HepG2 (cell line): ENCODE measurements around the gene TXNL4A. TPM values are rescaled to one million over a fixed set of nuclear protein-coding genes. Genes with fewer than 3 reads are reported as not detected.

Source experiments
- BRD4 ChIP-seq: sonication (generic); formaldehyde crosslinking; IDR thresholded peaks from 2 replicates; pipeline ENCODE4 v1.4.0; 2020; ENCODE audit warnings: missing genetic modification reagents
- ESRRA ChIP-seq: sonication (generic); formaldehyde crosslinking; IDR thresholded peaks from 2 replicates; pipeline ENCODE4 v1.5.1; 2020; ENCODE audit warnings: mild to moderate bottlenecking, low read depth, missing genetic modification reagents
- GMEB1 ChIP-seq: sonication (generic); formaldehyde crosslinking; IDR thresholded peaks from 2 replicates; pipeline ENCODE4 v1.5.1; 2020; ENCODE audit warnings: missing genetic modification reagents, mild to moderate bottlenecking, borderline replicate concordance
- HDAC6 ChIP-seq: fragments of 200-600 bp; sonication (generic); IDR thresholded peaks from 2 replicates; pipeline ENCODE4 v1.7.0; 2017; ENCODE audit warnings: mild to moderate bottlenecking, antibody characterized with exemption, low read length, low read depth
- HOXA9 ChIP-seq: sonication (generic); formaldehyde crosslinking; IDR thresholded peaks from 2 replicates; pipeline ENCODE4 v1.8.1; 2022; ENCODE audit warnings: missing genetic modification reagents, mild to moderate bottlenecking, moderate library complexity, borderline replicate concordance
- KDM5B ChIP-seq: sonication (generic); formaldehyde crosslinking; IDR thresholded peaks from 2 replicates; pipeline ENCODE4 v1.4.0; 2020; ENCODE audit warnings: missing genetic modification reagents, mild to moderate bottlenecking, borderline replicate concordance
- MTF1 ChIP-seq: sonication (generic); formaldehyde crosslinking; IDR thresholded peaks from 2 replicates; pipeline ENCODE4 v1.5.0; 2020; ENCODE audit warnings: missing genetic modification reagents
- PHB2 ChIP-seq: fragments of 450-650 bp; IDR thresholded peaks from 2 replicates; pipeline ENCODE4 v1.6.1; 2018; ENCODE audit not compliant: partially characterized antibody
- SMAD1 ChIP-seq: sonication (generic); formaldehyde crosslinking; IDR thresholded peaks from 2 replicates; pipeline ENCODE4 v1.4.0; 2020; ENCODE audit warnings: missing genetic modification reagents, low read depth, mild to moderate bottlenecking, borderline replicate concordance
- STAG1 ChIP-seq: sonication (generic); formaldehyde crosslinking; IDR thresholded peaks from 2 replicates; pipeline ENCODE4 v1.4.0; 2020; ENCODE audit warnings: missing genetic modification reagents
- SUZ12 ChIP-seq: fragments of 150-350 bp; IDR thresholded peaks from 2 replicates; pipeline ENCODE4 v1.6.1; 2014; ENCODE audit warnings: low read depth, low read length
- THAP11 ChIP-seq: IDR thresholded peaks from 2 replicates; pipeline ENCODE4 v1.6.1; 2016; ENCODE audit warnings: missing biosample characterization, missing genetic modification reagents
- ZNF121 ChIP-seq: sonication (generic); formaldehyde crosslinking; IDR thresholded peaks from 2 replicates; pipeline ENCODE4 v1.5.0; 2020; ENCODE audit warnings: mild to moderate bottlenecking, missing genetic modification reagents
- ZNF138 ChIP-seq: sonication (generic); formaldehyde crosslinking; IDR thresholded peaks from 2 replicates; pipeline ENCODE4 v1.5.0; 2020; ENCODE audit warnings: mild to moderate bottlenecking, low read depth, missing genetic modification reagents
- ZNF18 ChIP-seq: sonication (generic); formaldehyde crosslinking; IDR thresholded peaks from 2 replicates; pipeline ENCODE4 v1.8.0; 2022; ENCODE audit warnings: mild to moderate bottlenecking, missing genetic modification reagents; ENCODE audit not compliant: insufficient replicate concordance
- ZNF281 ChIP-seq: sonication (generic); formaldehyde crosslinking; IDR thresholded peaks from 2 replicates; pipeline ENCODE4 v1.4.0; 2020; ENCODE audit warnings: missing genetic modification reagents, borderline replicate concordance
- ZNF383 ChIP-seq: sonication (generic); formaldehyde crosslinking; IDR thresholded peaks from 2 replicates; pipeline ENCODE4 v1.4.0; 2020; ENCODE audit warnings: missing genetic modification reagents, mild to moderate bottlenecking, borderline replicate concordance
- ZNF549 ChIP-seq: sonication (generic); formaldehyde crosslinking; IDR thresholded peaks from 2 replicates; pipeline ENCODE4 v1.5.0; 2020; ENCODE audit warnings: missing genetic modification reagents
- ZNF589 ChIP-seq: sonication (generic); formaldehyde crosslinking; conservative IDR thresholded peaks from 2 replicates; pipeline ENCODE4 v1.8.0; 2022; ENCODE audit warnings: mild to moderate bottlenecking, moderate library complexity, missing genetic modification reagents
- ZNF616 ChIP-seq: sonication (generic); formaldehyde crosslinking; IDR thresholded peaks from 2 replicates; pipeline ENCODE4 v1.5.0; 2020; ENCODE audit warnings: low read depth, mild to moderate bottlenecking, missing genetic modification reagents
- polyA plus RNA-seq, 8 experiments: library from polyadenylated mRNA; depleted of rRNA in 3 of 8; stranded (reverse) in 7 of 8; unstranded in 1 of 8; fragments of >200 nt; fragmentation: Illumina TruSeq in 4 of 8; extraction: Trizol in 4 of 8; gene quantifications; 2 replicates each; pipeline versions ENCODE4 v1.2.1 to v1.2.3, GENCODE V29; 2011 to 2016; ENCODE audit warnings: low read depth in 4 of 8, missing spikeins in 1 of 8, mixed read lengths in 1 of 8; ENCODE audit not compliant: insufficient read depth in 1 of 8
- total RNA-seq, 5 experiments: library from RNA; depleted of rRNA; stranded (reverse); fragments of >200 nt; fragmentation: Illumina TruSeq; extraction: Trizol; gene quantifications; 2 replicates each; pipeline ENCODE4 v1.2.3, GENCODE V29; 2016; ENCODE audit warnings: low read depth in 1 of 5
- TF ChIP-seq, protein P1 (sequence below): sonication (generic); formaldehyde crosslinking; IDR thresholded peaks from 2 replicates; pipeline ENCODE4 v1.5.0; 2020; ENCODE audit warnings: mild to moderate bottlenecking, missing genetic modification reagents, moderate library complexity

TXNL4A gene
- total and polyA plus RNA-seq, 2 of the 13 experiments (the other 11 are each of a cell fraction or from before 2014, with no cell fraction given), result 172 to 202 TPM

GRCh38 chr18:79964330-79965118 is 23.8 kb downstream of the TXNL4A start, which contains the start of gene HSBP1L1 (continued):
- TF ChIP-seq ZNF18 (no peak), HDAC6 (no peak), ZNF549 (CRISPR knock-in tag) (no peak), ZNF616 (0 out of 2 replicates have a peak, but pooled peaks have one; percentile 44), SMAD1 (CRISPR knock-in tag) (peak; percentile 28; the same call in 1 of the 2 replicates), MTF1 (CRISPR knock-in tag) (no peak), PHB2 (no peak), ZNF138 (0 out of 2 replicates have a peak, but pooled peaks have one; percentile 74), THAP11 (CRISPR knock-in tag) (peak; percentile 47; the same call in 1 of the 2 replicates), BRD4 (CRISPR knock-in tag) (no peak), SUZ12 (no peak), ZNF281 (CRISPR knock-in tag) (peak; percentile 13; the same call in 1 of the 2 replicates), GMEB1 (peak; percentile 72), ESRRA (CRISPR knock-in tag) (0 out of 2 replicates have a peak, but pooled peaks have one; percentile 57), ZNF589 (CRISPR knock-in tag) (peak; percentile 75; the same call in 1 of the 2 replicates), ZNF121 (CRISPR knock-in tag) (peak; percentile 85), STAG1 (peak; percentile 34), ZNF383 (CRISPR knock-in tag) (no peak), KDM5B (CRISPR knock-in tag) (peak; percentile 58; the same call in 1 of the 2 replicates), HOXA9 (0 out of 2 replicates have a peak, but pooled peaks have one; percentile 59)
- TF ChIP-seq, protein P1, sequence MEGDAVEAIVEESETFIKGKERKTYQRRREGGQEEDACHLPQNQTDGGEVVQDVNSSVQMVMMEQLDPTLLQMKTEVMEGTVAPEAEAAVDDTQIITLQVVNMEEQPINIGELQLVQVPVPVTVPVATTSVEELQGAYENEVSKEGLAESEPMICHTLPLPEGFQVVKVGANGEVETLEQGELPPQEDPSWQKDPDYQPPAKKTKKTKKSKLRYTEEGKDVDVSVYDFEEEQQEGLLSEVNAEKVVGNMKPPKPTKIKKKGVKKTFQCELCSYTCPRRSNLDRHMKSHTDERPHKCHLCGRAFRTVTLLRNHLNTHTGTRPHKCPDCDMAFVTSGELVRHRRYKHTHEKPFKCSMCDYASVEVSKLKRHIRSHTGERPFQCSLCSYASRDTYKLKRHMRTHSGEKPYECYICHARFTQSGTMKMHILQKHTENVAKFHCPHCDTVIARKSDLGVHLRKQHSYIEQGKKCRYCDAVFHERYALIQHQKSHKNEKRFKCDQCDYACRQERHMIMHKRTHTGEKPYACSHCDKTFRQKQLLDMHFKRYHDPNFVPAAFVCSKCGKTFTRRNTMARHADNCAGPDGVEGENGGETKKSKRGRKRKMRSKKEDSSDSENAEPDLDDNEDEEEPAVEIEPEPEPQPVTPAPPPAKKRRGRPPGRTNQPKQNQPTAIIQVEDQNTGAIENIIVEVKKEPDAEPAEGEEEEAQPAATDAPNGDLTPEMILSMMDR (CRISPR knock-in tag), result peak; percentile 54
